Germinal center (tissue), 1 donor: ENCODE data around the gene CD48.

Experiments used
- DNase-seq: peaks from one replicate; pipeline ENCODE4 v3.0.0; 2012; ENCODE audit warnings: mixed read lengths, low spot score

CD48 gene

GRCh38 chr1:160676869-160677597, 34.6 kb downstream of the CD48 start:
- no peak for DNase-seq

GRCh38 chr1:160675641-160676410, 35.8 kb downstream of the CD48 start:
- DNase-seq: peak; percentile 58

DNA sequence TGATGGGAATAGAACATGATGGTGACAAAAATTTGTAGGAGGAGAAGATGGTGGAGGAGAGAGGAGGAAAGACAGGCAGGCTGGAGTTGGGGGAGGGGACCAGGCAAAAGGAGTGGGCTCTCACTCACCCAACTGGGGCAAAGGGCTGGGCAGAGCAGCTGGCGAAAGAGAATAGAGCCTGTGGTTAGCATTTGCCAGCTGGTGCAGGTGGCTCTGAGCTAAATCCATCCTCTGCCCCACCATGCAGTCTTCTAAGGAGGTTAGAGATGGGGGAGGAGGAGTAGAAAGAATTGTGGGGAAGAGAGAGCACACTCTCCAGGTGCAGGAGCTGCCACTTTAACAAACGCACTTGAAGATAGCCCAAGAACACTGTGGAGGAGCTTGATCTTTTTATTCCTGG, 37.2 kb downstream of the CD48 start:
- peak; percentile 41 for DNase-seq

GRCh38 chr1:160672789-160673695, 38.6 kb downstream of the CD48 start:
- no peak for DNase-seq

DNA sequence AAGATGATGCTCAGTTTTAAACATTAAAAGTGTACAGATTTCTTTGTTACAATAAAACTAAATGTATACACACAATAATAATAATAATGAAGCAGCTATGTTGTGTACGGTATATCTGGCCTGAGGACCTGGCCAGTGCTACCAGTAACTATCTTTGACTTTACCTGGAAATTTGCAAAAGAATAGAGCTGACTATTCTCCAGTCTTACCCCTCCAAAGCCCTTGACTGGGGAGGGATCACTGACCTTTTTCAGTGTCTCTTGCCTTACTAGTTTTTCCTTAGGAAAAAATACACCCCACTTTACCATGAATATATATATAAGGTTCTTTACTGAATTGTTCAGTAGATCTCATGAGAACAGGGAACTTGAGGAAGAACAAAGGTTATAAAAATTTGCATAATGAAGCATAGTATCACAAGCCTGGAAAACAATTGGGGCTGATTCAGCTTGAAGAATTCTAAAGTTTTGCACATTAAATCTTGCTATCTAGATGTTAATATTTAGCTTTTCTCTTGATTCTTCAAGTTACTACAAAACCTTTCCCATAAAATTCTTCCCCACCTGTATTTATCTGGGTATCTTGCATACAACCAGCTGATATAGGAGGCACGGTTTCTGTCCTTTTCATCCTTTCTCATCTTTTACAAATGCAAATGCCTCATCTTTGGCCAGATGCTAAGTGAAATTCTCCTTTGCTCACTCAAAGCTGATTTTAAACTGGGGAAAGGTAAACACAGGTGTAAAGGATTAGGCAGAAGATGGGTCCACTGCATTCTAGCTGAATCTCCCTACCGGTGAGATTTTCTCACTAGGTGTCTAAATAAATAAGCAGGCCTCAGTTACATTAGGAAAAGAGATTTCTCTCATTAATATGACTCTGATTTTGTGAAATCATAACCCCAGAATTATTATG, 39.8 kb downstream of the CD48 start:
- no peak for DNase-seq

DNA sequence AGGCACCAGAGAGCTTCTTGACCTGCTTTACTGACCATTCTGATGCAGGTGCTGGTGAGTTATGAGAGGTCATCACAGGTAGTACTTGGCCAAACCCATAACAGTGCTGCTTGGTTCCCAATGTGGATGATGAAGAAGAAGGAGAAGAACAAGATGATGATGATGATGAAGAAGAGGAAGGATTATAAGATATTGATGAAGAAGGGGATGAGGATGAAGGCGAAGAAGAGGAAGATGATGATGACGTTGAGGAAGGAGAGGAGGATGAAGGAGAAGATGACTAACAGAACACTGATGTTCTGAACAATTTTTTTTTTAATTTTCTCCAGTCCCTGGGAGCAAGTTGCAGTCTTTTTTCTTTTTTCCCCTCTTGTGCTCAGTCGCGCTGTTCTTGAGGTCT, 40.9 kb downstream of the CD48 start:
- DNase-seq: no peak

- DNase-seq: no peak
Observed at GRCh38 chr1:160669802-160670201, 41.8 kb downstream of the CD48 start.

DNA sequence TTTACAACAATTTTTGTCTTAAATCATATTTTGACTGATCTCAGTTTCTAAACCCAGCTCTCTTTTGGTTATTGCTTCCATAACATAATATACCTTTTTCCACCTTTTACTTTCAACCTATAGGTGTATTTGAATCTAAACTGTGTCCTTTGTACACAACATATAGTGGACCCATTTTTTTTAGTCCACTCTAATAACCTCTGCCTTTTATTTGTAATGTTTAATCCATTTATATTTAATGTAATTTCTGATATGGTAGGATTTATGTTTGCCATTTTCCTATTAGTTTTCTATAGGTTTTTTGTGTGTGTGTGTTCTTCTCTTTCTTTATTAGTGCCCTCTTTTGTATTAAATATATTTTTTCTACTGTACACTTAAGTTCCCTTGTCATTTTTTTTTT, 42.3 kb downstream of the CD48 start:
- DNase-seq: no peak

DNA sequence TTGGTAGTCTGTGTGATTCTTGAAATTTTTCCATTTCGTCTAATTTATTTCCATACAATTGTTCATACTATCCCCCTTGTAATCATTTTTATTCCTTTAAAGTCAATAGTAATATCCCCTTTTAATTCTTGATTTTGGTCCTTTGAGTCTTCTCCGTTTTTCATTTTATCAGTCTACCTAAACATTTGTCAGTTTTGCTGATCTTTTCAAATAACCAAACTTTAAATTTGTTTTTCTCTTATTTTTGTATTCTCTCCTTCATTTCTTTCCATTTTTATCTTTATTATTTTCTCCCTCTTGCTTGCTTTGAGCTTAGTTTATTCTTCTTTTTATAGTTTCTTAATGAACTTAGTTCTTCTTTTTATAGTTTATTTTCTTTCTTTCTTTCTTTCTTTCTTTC, 43.7 kb downstream of the CD48 start:
- DNase-seq: no peak

- DNase-seq: no peak
Observed at GRCh38 chr1:160666079-160666442, 45.6 kb downstream of the CD48 start.

DNA sequence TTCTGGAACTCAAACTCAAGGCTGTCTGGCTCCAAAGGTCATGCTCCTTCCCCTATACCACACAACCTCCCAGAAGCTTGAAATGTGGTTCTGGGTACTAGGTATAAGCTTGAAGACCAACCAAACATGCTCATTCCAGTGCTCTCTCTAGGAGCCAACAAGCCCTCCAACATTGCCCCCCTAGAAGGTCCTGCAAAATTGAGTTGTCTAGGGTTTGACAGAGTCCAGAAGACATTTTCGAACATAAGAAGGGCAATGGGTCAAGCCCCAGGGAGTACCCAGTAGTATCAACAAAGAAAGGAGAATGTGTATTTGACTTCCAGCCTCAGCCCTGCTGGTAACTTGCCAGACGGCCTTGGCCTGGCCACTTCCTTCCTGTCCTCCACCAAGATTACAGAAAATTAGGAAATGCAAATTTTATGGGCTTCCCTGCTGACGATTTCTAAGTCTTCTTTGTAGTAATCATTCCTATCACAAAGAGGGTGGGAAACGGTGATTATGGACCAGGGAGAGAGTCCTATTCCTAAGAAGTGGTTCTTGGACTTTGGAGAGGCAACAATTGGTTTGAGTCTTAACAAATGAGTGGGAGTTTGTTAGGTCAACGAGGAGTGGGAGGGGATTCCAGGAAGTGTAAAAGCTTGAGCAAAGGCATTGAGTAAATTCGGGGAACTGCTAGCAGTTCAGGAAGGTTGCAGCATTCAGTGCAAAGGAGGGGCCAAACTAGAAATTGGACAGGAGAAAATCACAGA, 46.1 kb downstream of the CD48 start:
- no peak for DNase-seq

GRCh38 chr1:160664573-160665051, 47.0 kb downstream of the CD48 start:
- DNase-seq: no peak

DNA sequence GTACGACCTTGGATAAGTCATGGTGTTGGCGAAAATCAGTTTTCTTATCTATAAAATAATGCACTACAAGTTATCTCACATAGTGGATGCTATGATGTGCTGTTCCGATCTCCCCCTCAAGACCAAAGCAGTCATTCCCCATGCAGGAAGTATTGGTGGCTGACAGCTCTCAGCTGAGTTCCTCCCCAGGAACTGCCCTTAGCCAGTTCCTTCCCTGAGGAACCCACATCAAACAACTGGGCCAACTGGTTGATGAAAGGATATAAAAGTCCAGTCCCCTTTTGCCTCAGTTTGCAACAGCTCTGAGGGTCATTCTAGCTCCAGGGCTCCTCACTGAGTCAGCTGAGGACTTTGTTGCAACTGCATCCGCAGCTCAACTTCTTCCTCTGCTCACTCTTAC, 48.7 kb downstream of the CD48 start:
- no peak for DNase-seq

- no peak for DNase-seq
Observed at GRCh38 chr1:160659566-160659965, 52.1 kb downstream of the CD48 start.

- DNase-seq: no peak
Observed at GRCh38 chr1:160658814-160659193, 52.8 kb downstream of the CD48 start.

DNA sequence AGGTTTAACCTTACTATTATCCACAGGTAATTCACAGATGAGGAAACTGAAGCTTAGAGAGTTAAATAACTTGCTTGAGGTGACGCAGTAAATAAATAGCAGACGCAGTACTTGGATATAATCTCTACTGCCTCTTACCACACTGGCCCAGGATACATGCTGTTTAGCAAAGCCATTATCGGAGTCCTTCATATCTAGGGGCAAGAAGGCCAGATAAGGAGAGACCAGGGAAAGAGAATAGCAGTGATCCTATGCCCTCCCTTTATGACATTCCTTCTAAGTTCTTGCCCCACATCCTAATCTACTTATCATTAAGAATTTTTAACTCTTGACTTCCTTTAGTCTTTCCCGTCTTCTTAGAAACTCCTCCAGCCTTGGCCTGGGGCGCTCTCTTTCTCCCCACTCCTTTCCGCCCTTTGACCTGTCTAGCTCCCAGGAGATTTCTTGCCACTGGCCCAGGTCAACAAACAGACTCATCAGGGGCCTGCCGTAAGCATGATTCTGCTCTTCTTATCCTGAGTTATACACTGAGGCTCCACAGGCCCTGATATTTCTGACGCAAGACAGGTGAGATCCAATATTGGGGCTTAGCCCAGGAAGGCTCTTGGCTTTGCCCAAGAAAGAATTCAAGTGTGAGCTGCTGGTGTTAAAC, 53.3 kb downstream of the CD48 start:
- no peak for DNase-seq

DNA sequence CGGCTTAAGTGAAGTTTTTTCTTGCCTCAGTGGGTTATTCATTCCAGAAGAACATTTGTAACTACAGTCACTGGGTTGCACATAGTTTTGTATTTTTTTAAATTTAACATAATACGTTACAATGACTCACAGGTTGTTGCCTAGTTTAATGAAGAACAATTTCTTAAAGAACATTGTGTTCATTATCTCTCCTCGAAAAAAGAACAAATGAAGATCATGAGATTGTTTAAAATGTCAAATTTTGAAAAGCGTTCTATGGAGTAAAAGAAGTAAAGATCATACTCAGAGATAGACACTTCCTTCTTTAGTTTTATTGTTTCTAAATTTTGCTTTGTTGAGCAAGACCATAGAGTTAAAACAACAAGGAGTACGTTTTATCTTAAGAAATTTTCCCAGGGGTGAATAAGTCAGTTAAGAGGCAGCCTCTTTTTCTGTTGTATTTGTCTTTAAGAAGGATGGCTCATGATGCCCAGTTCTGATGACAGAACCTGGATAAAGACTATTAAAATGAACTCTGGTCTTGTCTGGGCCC, 54.3 kb downstream of the CD48 start:
- DNase-seq: no peak

- DNase-seq: no peak
Observed at GRCh38 chr1:160656737-160657136, 54.9 kb downstream of the CD48 start.

DNA sequence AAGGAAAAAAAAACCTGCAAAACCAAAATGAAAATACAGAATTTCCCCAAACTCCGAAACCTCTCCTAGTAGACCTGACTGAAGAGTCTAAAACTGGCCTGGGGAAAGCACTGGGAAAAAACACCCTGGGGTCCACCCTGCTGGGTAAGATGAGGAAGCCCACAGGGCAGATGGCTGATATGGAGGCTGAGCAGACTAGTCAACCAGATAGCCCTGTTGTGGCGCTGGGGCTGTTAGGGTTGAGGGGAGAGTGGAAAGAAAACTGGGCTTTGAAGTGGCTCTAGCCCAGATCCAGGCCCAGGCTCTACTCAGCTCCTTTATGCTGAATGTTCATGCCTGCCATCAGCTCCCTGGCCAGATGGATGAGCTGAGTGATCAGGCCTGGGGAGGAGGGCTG, 58.0 kb downstream of the CD48 start:
- DNase-seq: no peak
